Smooth muscle cell (in vitro differentiated cells): ENCODE measurements around the gene AR. TPM values are rescaled to one million over a fixed set of nuclear protein-coding genes. Genes with fewer than 3 reads are reported as not detected.

ENCODE experiments used
- DNase-seq: peaks from one replicate; lab custom pipeline; 2025; ENCODE audit not compliant: unreplicated experiment; lab: John Stamatoyannopoulos, UW
- H2AFZ ChIP-seq: fragments of 200-600 bp; sonication (generic); 2 replicates; pipeline ENCODE4 v1.6.0; 2016; ENCODE audit warnings: antibody characterized with exemption, low read depth, mild to moderate bottlenecking
- H3F3A ChIP-seq: fragments of 200-600 bp; sonication (generic); 2 replicates; pipeline ENCODE4 v1.6.0; 2017; ENCODE audit warnings: antibody characterized with exemption, low read depth
- H3K27ac ChIP-seq: fragments of 200-600 bp; sonication (generic); 2 replicates; pipeline ENCODE4 v1.5.1; 2016; ENCODE audit warnings: low read depth, mild to moderate bottlenecking
- H3K27me3 ChIP-seq: fragments of 200-600 bp; sonication (generic); 2 replicates; pipeline ENCODE4 v1.6.1; 2016; ENCODE audit warnings: low read depth, mild to moderate bottlenecking
- H3K36me3 ChIP-seq: fragments of 200-600 bp; sonication (generic); 2 replicates; pipeline ENCODE4 v1.5.1; 2016; ENCODE audit warnings: low read depth
- H3K4me1 ChIP-seq: fragments of 200-600 bp; sonication (generic); 2 replicates; pipeline ENCODE4 v1.5.1; 2016; ENCODE audit warnings: low read depth
- H3K4me2 ChIP-seq: fragments of 200-600 bp; sonication (generic); 2 replicates; pipeline ENCODE4 v1.6.0; 2016; ENCODE audit warnings: mild to moderate bottlenecking
- H3K4me3 ChIP-seq: fragments of 200-600 bp; sonication (generic); 2 replicates; pipeline ENCODE4 v1.5.1; 2016; ENCODE audit warnings: mild to moderate bottlenecking
- H3K79me2 ChIP-seq: fragments of 200-600 bp; sonication (generic); 2 replicates; pipeline ENCODE4 v1.6.0; 2016; ENCODE audit warnings: low read depth, mild to moderate bottlenecking
- H3K9ac ChIP-seq: fragments of 200-600 bp; sonication (generic); 2 replicates; pipeline ENCODE4 v1.6.0; 2016; ENCODE audit warnings: low read depth
- H3K9me3 ChIP-seq: fragments of 200-600 bp; sonication (generic); replicated peaks from 2 replicates; pipeline ENCODE4 v1.5.1; 2016; ENCODE audit warnings: low read depth
- H4K20me1 ChIP-seq: fragments of 200-600 bp; sonication (generic); 2 replicates; pipeline ENCODE4 v1.6.0; 2016; ENCODE audit warnings: low read depth
- WGBS: methylation state at CpG from one replicate; pipeline ENCODE4 v1.1.7; 2016; ENCODE audit warnings: low lambda C conversion rate; 5-methylcytosine and 5-hydroxymethylcytosine counted together
- polyA plus RNA-seq: library from polyadenylated mRNA; unstranded; fragments of >200 nt; fragmentation: Nextera tagmentation; extraction: Ambion mirVana; gene quantifications from 2 replicates; pipeline ENCODE4 v1.2.1, GENCODE V29; 2016
- total RNA-seq: library from RNA; depleted of rRNA; stranded (reverse); fragments of >200 nt; gene quantifications from 2 replicates; pipeline ENCODE4 v1.2.3, GENCODE V29; 2014
- TF ChIP-seq, protein P1 (sequence below): fragments of 200-600 bp; sonication (generic); IDR thresholded peaks from 2 replicates; pipeline ENCODE4 v1.5.1; 2017; ENCODE audit warnings: borderline replicate concordance, mild to moderate bottlenecking, antibody characterized with exemption; ENCODE audit not compliant: insufficient read depth, poor library complexity, severe bottlenecking

AR gene
- total and polyA plus RNA-seq, 2 experiments from 2014 or later, result 0.72 to 2.4 TPM

DNA sequence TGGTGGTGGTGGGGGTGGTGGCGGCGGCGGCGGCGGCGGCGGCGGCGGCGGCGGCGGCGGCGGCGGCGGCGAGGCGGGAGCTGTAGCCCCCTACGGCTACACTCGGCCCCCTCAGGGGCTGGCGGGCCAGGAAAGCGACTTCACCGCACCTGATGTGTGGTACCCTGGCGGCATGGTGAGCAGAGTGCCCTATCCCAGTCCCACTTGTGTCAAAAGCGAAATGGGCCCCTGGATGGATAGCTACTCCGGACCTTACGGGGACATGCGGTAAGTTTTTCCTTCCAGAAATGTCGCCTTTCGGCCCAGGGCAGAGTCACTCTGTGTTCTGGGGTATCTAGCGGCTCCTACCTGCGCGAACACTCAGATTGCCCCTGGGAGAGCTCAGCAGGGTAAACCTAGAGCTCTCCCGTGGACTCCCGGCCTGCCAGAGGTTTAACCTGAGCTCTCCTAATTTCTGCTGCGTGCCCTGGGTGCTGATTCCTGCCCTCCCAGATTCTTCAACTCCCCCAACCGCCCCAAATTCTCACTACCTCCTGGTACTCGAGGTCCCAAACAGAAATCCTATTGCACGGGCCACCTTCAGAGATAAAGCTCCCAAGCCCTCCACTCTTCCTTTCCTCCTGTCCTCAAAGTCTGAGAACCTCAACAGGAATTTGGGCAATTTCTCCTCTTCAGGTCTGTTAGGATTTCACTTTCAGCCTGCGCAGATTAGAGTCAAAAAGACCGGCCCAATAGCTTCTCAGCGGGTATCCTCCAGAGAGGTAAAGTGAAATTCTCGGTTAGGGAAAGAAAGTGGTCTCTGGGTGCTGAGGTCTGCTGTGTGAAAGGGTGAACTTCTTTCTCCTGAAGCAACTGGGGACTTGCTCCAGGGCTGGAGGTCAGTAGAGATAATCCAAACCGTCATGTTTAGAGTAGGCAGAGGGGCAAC is 2.9 kb downstream of the AR start:
- Histone ChIP-seq H3K4me3 (peak overlapping the region; percentile 50), H3F3A (no peaks in the 10 kb centered on the region), H3K9ac (no peak overlapping the region), H3K4me1 (no peaks in the 10 kb centered on the region), H4K20me1 (no peaks in the 10 kb centered on the region), H3K4me2 (peak overlapping the region; percentile 84), H3K36me3 (no peaks in the 10 kb centered on the region), H3K27ac (no peak overlapping the region), H3K9me3 (no peaks in the 10 kb centered on the region), H3K79me2 (no peaks in the 10 kb centered on the region), H2AFZ (no peak overlapping the region), H3K27me3 (peaks cover 4% of the 10 kb centered on the region)
- TF ChIP-seq, protein P1, sequence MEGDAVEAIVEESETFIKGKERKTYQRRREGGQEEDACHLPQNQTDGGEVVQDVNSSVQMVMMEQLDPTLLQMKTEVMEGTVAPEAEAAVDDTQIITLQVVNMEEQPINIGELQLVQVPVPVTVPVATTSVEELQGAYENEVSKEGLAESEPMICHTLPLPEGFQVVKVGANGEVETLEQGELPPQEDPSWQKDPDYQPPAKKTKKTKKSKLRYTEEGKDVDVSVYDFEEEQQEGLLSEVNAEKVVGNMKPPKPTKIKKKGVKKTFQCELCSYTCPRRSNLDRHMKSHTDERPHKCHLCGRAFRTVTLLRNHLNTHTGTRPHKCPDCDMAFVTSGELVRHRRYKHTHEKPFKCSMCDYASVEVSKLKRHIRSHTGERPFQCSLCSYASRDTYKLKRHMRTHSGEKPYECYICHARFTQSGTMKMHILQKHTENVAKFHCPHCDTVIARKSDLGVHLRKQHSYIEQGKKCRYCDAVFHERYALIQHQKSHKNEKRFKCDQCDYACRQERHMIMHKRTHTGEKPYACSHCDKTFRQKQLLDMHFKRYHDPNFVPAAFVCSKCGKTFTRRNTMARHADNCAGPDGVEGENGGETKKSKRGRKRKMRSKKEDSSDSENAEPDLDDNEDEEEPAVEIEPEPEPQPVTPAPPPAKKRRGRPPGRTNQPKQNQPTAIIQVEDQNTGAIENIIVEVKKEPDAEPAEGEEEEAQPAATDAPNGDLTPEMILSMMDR, result no peak
- WGBS, result 55% methylated on average over 29 of the region's 44 CpGs
- no peak for DNase-seq

DNA sequence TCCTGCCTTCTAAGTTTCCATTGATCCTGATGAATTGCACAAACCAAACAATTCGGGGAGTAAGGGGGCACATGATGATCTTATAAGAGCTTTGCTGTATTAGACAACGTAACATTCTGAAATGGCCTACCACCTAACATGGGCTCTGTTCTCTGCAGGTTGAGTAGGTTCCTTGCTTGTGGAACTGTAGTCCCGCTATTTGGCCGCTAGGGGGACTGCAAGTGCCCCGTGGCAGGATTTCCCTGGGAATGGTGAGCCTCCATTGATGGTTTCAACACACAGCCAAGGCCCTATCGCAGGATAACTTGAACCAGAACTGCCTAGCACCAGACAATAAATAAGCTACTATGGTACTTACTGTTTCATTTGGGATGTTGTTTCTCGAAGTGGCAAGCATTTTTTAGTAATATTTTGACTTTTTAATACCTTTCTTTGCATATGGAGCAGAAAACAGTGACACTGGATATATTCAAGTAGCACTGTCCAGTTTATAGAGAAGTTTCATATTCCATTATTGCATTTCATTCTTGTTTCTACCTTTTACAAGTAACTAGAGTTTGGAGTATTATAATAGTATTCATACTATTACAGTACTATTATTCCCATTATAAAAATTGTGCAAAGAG is 11.9 kb downstream of the AR start:
- no peaks in the 10 kb centered on the region for H3K4me1 ChIP-seq
- no peak overlapping the region for H2AFZ ChIP-seq
- no peaks in the 10 kb centered on the region for H3K9me3 ChIP-seq
- H3K27me3 ChIP-seq, result no peaks in the 10 kb centered on the region
- H3K27ac ChIP-seq, result no peak overlapping the region
- DNase-seq, result no peak
- no peak overlapping the region for H3K9ac ChIP-seq
- TF ChIP-seq, protein P1, result peak; percentile 64
- H4K20me1 ChIP-seq, result no peaks in the 10 kb centered on the region
- no peaks in the 10 kb centered on the region for H3K36me3 ChIP-seq
- no peaks in the 10 kb centered on the region for H3F3A ChIP-seq
- no peak overlapping the region for H3K4me3 ChIP-seq
- H3K79me2 ChIP-seq, result no peaks in the 10 kb centered on the region
- WGBS, result 25% methylated on average over 7 of the region's 7 CpGs
- no peak overlapping the region for H3K4me2 ChIP-seq

DNA sequence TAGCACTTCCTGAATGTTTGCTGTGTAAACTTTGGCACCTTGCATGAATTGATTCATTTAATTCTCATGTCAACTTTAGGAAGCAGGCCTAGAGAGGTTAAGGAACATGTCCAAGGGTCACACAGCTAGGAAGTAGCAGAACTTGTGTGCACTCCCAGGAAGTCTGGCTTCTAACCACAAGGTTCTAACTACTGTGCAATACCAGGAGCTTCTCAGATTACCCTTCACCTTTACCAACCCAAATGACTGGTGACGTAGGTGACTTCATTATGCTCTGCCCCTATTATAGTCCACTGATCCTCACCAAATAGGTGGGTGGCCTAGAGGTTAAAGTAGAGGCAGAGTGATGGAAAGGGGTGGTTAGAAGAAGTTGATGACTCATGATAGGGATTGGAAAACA is 14.4 kb downstream of the AR start:
- no peak overlapping the region for H3K4me2 ChIP-seq
- H3K4me3 ChIP-seq, result no peak overlapping the region
- no peaks in the 10 kb centered on the region for H3K27me3 ChIP-seq
- no peaks in the 10 kb centered on the region for H3K79me2 ChIP-seq
- no peaks in the 10 kb centered on the region for H4K20me1 ChIP-seq
- no peak overlapping the region for H3K27ac ChIP-seq
- H3K9ac ChIP-seq, result no peak overlapping the region
- 67% methylated on average over 1 of the region's 1 CpG for WGBS
- H3F3A ChIP-seq, result no peaks in the 10 kb centered on the region
- no peak for DNase-seq
- no peaks in the 10 kb centered on the region for H3K9me3 ChIP-seq
- no peaks in the 10 kb centered on the region for H3K4me1 ChIP-seq
- TF ChIP-seq, protein P1, result no peak
- no peaks in the 10 kb centered on the region for H3K36me3 ChIP-seq
- no peak overlapping the region for H2AFZ ChIP-seq
